Endothelial cell of umbilical vein (primary cell): ENCODE results near the gene SCG3. TPM values are rescaled to one million over a fixed set of nuclear protein-coding genes. Genes with fewer than 3 reads are reported as not detected.

Experiments used
- BruUV-seq: library from RNA; stranded (reverse); fragments of 400-500 nt; replicated peaks from 2 replicates; lab custom pipeline; 2021; lab: Mats Ljungman, UMichigan
- CTCF ChIA-PET: fragments of 300-600, 350-600 bp; sonication (Branson Sonifier 250); formaldehyde crosslinking; loops from one replicate; lab custom pipeline; 2021; ENCODE audit warnings: antibody characterized with exemption, inconsistent platforms; lab: Charles Lee
- POLR2A ChIA-PET: fragments of 300-600, 350-600 bp; sonication (Branson Sonifier 250); formaldehyde crosslinking; loops from one replicate; lab custom pipeline; 2021; ENCODE audit warnings: antibody characterized with exemption, inconsistent platforms; lab: Charles Lee
- DNase-seq: peaks from one replicate; pipeline ENCODE4 v3.0.0-alpha.2; 2011; ENCODE audit warnings: low read depth, low spot score
- FAIRE-seq: peaks from 2 replicates; lab custom pipeline; 2011; peaks lifted over from hg19 to GRCh38; lab: Jason Lieb, UNC
- H2AFZ ChIP-seq: 2 replicates; pipeline ENCODE4 v1.6.0; 2012; ENCODE audit warnings: low read depth, low read length, control low read depth, inconsistent platforms
- H3K27ac ChIP-seq: 2 replicates; pipeline ENCODE4 v1.5.1; 2011; ENCODE audit warnings: low read depth, mild to moderate bottlenecking, control low read depth, low read length, moderate library complexity; ENCODE audit not compliant: insufficient read depth
- H3K27me3 ChIP-seq, 2 experiments: 2 replicates each; pipeline versions ENCODE4 v1.6.0 to v1.6.1; 2011; ENCODE audit warnings: low read length in 2 of 2, mixed read lengths in 1 of 2; ENCODE audit not compliant: control insufficient read depth in 2 of 2, insufficient read depth in 2 of 2
- H3K36me3 ChIP-seq, 2 experiments: 2 replicates in 1 of 2; 3 replicates in 1 of 2; pipeline ENCODE4 v1.5.1; 2011; ENCODE audit warnings: low read length in 2 of 2, mild to moderate bottlenecking in 1 of 2, moderate library complexity in 1 of 2; ENCODE audit not compliant: control insufficient read depth in 2 of 2, insufficient read depth in 2 of 2; ENCODE audit errors: extremely low read depth in 1 of 2
- H3K4me1 ChIP-seq: 3 replicates; pipeline ENCODE4 v1.5.1; 2011; ENCODE audit warnings: mild to moderate bottlenecking, low read length; ENCODE audit not compliant: control insufficient read depth, insufficient read depth; ENCODE audit errors: extremely low read depth
- H3K4me2 ChIP-seq: 2 replicates; pipeline ENCODE4 v1.6.1; 2011; ENCODE audit warnings: low read length, control low read depth, mixed read lengths; ENCODE audit not compliant: insufficient read depth
- H3K4me3 ChIP-seq, 3 experiments: fragments of 200-600 bp in 1 of 3; sonication (generic), shearing (Covaris generic) in 1 of 3; replicated peaks in 1 of 3; 2 replicates each; pipeline ENCODE4 v1.5.1; 2011 to 2016; ENCODE audit warnings: control low read depth in 3 of 3, low read length in 3 of 3, mild to moderate bottlenecking in 2 of 3, inconsistent platforms in 1 of 3, low read depth in 1 of 3, moderate library complexity in 1 of 3; ENCODE audit not compliant: insufficient read depth in 1 of 3
- H3K79me2 ChIP-seq: 2 replicates; pipeline ENCODE4 v1.6.0; 2012; ENCODE audit warnings: low read length, inconsistent platforms; ENCODE audit not compliant: control insufficient read depth, insufficient read depth
- H3K9ac ChIP-seq: replicated peaks from 2 replicates; pipeline ENCODE3; 2011; ENCODE audit warnings: low read length, control low read depth; ENCODE audit not compliant: insufficient read depth; ENCODE audit errors: extremely low read depth
- H3K9me1 ChIP-seq: replicated peaks from 3 replicates; pipeline ENCODE4 v1.6.0; 2011; ENCODE audit warnings: mild to moderate bottlenecking, low read length; ENCODE audit not compliant: control insufficient read depth, insufficient read depth; ENCODE audit errors: extremely low read depth
- H3K9me3 ChIP-seq: replicated peaks from 2 replicates; pipeline ENCODE4 v1.5.1; 2012; ENCODE audit warnings: low read length, inconsistent platforms; ENCODE audit not compliant: control insufficient read depth, insufficient read depth
- H4K20me1 ChIP-seq: replicated peaks from 2 replicates; pipeline ENCODE3; 2011; ENCODE audit warnings: mild to moderate bottlenecking, low read length; ENCODE audit not compliant: control insufficient read depth, insufficient read depth; ENCODE audit errors: extremely low read depth
- CTCF ChIP-seq, 2 donors: IDR thresholded peaks; 1 replicate in 1 of 2; 2 replicates in 1 of 2; pipeline ENCODE4 v1.5.1; 2011; ENCODE audit warnings: low read length in 2 of 2, mild to moderate bottlenecking in 2 of 2, moderate library complexity in 2 of 2, control low read depth in 1 of 2, inconsistent platforms in 1 of 2, low read depth in 1 of 2; ENCODE audit not compliant: insufficient read depth in 1 of 2; ENCODE audit errors: extremely low read depth in 1 of 2
- EZH2 ChIP-seq: IDR thresholded peaks from 2 replicates; pipeline ENCODE4 v1.6.1; 2012; ENCODE audit warnings: borderline replicate concordance, low read depth, mild to moderate bottlenecking, moderate library complexity, low read length, inconsistent platforms; ENCODE audit not compliant: severe bottlenecking
- FOS ChIP-seq: IDR thresholded peaks from 2 replicates; pipeline ENCODE4 v1.6.1; 2011; ENCODE audit warnings: mild to moderate bottlenecking, low read length, moderate library complexity, borderline replicate concordance; ENCODE audit not compliant: insufficient read depth
- GATA2 ChIP-seq: IDR thresholded peaks from 2 replicates; pipeline ENCODE4 v1.7.0; 2011; ENCODE audit warnings: low read depth, mild to moderate bottlenecking, moderate library complexity, mixed read lengths, low read length; ENCODE audit not compliant: insufficient read length, insufficient read depth
- JUN ChIP-seq: IDR thresholded peaks from 2 replicates; pipeline ENCODE4 v1.6.1; 2011; ENCODE audit warnings: borderline replicate concordance, low read depth; ENCODE audit not compliant: insufficient read length, insufficient read depth
- MAX ChIP-seq: IDR thresholded peaks from 2 replicates; pipeline ENCODE4 v1.6.1; 2011; ENCODE audit not compliant: insufficient read depth, insufficient read length
- MYC ChIP-seq: IDR thresholded peaks from one replicate; pipeline ENCODE4 v1.6.1; 2011; ENCODE audit warnings: mild to moderate bottlenecking, low read depth, low read length
- POLR2A ChIP-seq: IDR thresholded peaks from 2 replicates; pipeline ENCODE4 v1.6.1; 2012; ENCODE audit warnings: low read depth, mild to moderate bottlenecking, control low read depth, low read length
- POLR2AphosphoS5 ChIP-seq: IDR thresholded peaks from 2 replicates; pipeline ENCODE4 v1.6.1; 2012; ENCODE audit warnings: low read depth, mild to moderate bottlenecking, control low read depth, low read length, moderate library complexity; ENCODE audit not compliant: insufficient read depth
- dilution Hi-C: fragments of 300-500 bp; cut with MboI; formaldehyde crosslinking; loops from one replicate; pipeline ENCODE4 v1.15.0; 2019; ENCODE audit warnings: low sequenced_read_pairs; ENCODE audit not compliant: extremely low pct_ligation_motif_present
- intact Hi-C: fragments of 100-400 bp; cut with micrococcal nuclease; formaldehyde crosslinking; loops from one replicate; pipeline ENCODE4 v1.10.0; 2022
- polyA plus RNA-seq, 4 experiments: library from polyadenylated mRNA; depleted of rRNA in 3 of 4; stranded (reverse) in 3 of 4; unstranded in 1 of 4; fragments of >200 nt; gene quantifications; 2 replicates each; pipeline versions ENCODE4 v1.2.1 to v1.2.3, GENCODE V29; 2011 to 2012; ENCODE audit warnings: missing spikeins in 1 of 4
- total RNA-seq: library from RNA; stranded (reverse); gene quantifications from 2 replicates; pipeline ENCODE4 v1.2.3, GENCODE V29; 2021

The SCG3 gene
- total and polyA plus RNA-seq, 2 donors (not counting 3 experiments of a cell fraction or from before 2014, with no cell fraction given), result not detected

GRCh38 chr15:51754267-51754666, 73.0 kb downstream of the SCG3 start:
- dilution Hi-C loops (no loop called here), intact Hi-C loops (no loop called here)
- Histone ChIP-seq H3K9me1 (no peaks in the 10 kb centered on the region), H3K9me3 (no peaks in the 10 kb centered on the region), H3K27ac (no peak overlapping the region), H2AFZ (no peak overlapping the region), H3K27me3 (peaks cover 60% of the 10 kb centered on the region in 2 experiments), H3K4me1 (peaks cover 3% of the 10 kb centered on the region), H3K36me3 (no peaks in the 10 kb centered on the region), H3K9ac (no peak overlapping the region), H3K4me3 (no peak overlapping the region), H3K4me2 (no peak overlapping the region), H3K79me2 (no peaks in the 10 kb centered on the region), H4K20me1 (no peaks in the 10 kb centered on the region)
- ChIA-PET CTCF (interaction anchor here (5.3 kb wide), 1 partner anchor 22 kb away, joined by 42 read pairs; no protein-coding TSS in a partner anchor), POLR2A (no interaction called here)
- TF ChIP-seq POLR2AphosphoS5 (no peak), JUN (no peak), MYC (no peak), GATA2 (no peak), CTCF (IDR thresholded peaks at IDR 0.05; ENCODE audit: extremely low read depth in 1 of 2, insufficient read depth in 1 of 2, low read depth in 1 of 2, low read length in 2 of 2) (no peak), MAX (no peak), FOS (no peak), POLR2A (no peak), EZH2 (no peak)
- DNase-seq (no peak), FAIRE-seq (no peak)
- BruUV-seq, result no TSS peak
